ENCODE data around the gene INMT.
A peak's percentile ranks its signal among the peaks of the same experiment; 100 is the strongest.

INMT gene

DNA sequence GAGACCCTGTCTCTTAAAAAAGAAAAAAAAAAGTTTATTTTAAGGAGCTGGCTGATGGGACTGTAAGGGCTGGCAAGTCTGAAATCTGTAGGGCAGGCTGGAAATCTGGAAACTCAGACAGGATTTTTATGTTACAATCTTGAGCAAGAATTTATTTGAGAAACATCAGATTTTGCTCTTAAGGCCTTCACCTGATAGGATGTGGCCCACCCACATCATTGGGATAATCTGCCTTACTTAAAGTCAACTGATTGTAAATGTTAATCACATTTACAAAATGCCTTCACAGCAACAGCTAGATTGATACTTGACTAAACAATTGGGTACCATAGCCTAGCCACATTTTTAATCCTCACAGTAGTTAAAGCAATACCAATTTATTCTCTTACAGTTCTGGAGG, 30.8 kb downstream of the INMT start:
- no peak overlapping the region for H3K4me3 ChIP-seq (ENCODE audit: low read depth, low read length)
- no peak for DNase-seq (ENCODE audit: low read depth)
- TF ChIP-seq, protein P1, sequence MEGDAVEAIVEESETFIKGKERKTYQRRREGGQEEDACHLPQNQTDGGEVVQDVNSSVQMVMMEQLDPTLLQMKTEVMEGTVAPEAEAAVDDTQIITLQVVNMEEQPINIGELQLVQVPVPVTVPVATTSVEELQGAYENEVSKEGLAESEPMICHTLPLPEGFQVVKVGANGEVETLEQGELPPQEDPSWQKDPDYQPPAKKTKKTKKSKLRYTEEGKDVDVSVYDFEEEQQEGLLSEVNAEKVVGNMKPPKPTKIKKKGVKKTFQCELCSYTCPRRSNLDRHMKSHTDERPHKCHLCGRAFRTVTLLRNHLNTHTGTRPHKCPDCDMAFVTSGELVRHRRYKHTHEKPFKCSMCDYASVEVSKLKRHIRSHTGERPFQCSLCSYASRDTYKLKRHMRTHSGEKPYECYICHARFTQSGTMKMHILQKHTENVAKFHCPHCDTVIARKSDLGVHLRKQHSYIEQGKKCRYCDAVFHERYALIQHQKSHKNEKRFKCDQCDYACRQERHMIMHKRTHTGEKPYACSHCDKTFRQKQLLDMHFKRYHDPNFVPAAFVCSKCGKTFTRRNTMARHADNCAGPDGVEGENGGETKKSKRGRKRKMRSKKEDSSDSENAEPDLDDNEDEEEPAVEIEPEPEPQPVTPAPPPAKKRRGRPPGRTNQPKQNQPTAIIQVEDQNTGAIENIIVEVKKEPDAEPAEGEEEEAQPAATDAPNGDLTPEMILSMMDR (conservative IDR thresholded peaks at IDR 0.05; ENCODE audit: low read depth, low read length), result no peak

DNA sequence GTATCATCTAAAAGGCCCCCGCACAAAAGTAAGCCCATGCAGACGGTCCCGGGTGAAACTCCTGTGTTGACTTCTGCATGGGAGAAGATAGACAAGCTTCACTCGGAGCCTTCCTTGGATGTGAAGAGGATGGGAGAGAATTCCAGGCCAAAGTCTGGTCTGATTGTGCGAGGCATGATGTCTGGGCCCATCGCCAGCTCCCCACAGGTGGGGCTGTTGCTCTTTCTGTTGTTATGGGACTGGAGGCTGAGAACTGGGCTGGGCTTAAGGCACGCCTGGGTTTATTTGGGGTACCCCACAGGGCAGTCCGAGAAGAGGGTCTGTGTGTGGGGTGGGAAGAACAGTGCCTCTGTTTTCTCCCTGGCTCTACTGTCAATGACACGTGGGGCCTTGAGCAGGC, 33.9 kb downstream of the INMT start:
- DNase-seq (ENCODE audit: low read depth), result no peak
- H3K4me3 ChIP-seq (ENCODE audit: low read depth, low read length), result no peak overlapping the region
- TF ChIP-seq, protein P1 (conservative IDR thresholded peaks at IDR 0.05; ENCODE audit: low read depth, low read length), result no peak

DNA sequence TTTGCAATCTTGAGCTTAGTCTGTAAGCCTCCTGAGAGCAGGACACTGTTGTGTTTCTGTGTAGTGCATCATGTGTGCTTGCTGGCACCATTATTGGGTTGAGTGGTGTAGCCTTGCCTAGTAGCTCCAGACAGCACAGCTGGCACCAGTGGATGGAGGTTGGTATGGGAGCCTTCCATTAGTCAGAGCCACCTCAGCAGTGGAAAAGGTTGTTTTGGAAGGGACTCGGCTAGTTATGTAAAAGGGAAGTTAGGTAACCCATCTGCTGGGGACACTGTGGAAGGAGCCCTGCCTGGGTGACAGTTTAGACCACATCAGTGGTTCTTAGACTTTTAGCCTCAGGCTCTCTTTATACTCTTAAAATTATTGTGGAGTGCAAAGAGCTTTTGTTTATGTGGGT, 35.6 kb downstream of the INMT start:
- H3K4me3 ChIP-seq (ENCODE audit: low read depth, low read length), result no peak overlapping the region
- TF ChIP-seq, protein P1 (conservative IDR thresholded peaks at IDR 0.05; ENCODE audit: low read depth, low read length), result no peak
- DNase-seq (ENCODE audit: low read depth), result no peak

DNA sequence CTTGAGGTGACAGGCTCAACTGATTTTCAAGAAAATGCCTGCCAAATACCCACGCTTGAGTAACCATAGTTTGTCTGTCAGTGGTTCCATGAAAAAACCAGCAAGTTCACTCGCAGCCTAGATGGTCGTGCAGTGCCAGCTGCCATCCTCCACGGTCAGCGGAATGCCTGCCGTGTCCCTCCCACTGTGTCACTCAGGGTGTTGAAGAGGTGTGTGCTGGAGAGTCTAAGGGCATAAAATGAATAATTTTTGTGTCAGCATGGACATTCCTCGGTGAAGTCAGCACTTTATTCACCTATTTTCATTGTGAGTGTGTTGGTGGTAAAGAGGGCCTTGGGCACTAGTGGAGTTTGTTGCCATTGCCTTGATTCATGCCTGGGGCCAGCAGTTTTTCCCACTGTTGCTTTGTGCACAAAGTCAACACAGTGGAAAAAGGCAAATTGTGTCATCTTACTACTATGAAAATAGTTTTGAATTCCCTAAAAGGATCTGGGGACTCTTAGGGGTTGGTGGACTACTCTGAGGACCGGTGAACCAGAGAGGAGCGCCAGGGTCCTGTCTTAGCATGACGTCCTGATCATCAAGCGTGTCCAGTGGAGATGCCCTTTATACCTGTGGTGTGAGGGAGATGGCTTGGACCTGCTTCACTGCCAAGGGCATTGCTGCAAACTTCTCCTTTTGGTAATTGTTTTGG, 36.9 kb downstream of the INMT start:
- no peak overlapping the region for H3K4me3 ChIP-seq (ENCODE audit: low read depth, low read length)
- TF ChIP-seq, protein P1 (conservative IDR thresholded peaks at IDR 0.05; ENCODE audit: low read depth, low read length), result no peak
- DNase-seq (ENCODE audit: low read depth), result no peak

DNA sequence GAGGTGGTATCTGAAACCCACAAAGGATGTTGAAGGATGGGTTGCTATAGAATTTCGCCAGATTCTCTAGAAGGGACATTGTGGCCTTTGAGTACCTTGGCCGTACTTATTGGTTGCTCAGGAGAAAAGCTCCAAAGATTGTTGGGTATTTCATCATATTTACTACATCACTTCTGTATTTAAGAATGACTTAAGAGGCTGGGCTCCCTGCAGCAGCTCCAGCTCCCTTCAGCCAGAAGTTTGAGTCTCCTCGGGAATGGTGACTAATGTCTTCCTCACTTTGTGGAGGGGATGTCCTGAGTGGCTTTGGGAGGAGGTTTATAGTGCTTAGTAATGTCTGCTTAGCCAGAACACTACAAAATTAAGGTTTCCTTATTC, 37.4 kb downstream of the INMT start:
- DNase-seq (ENCODE audit: low read depth), result peak; percentile 73
- no peak overlapping the region for H3K4me3 ChIP-seq (ENCODE audit: low read depth, low read length)

DNA sequence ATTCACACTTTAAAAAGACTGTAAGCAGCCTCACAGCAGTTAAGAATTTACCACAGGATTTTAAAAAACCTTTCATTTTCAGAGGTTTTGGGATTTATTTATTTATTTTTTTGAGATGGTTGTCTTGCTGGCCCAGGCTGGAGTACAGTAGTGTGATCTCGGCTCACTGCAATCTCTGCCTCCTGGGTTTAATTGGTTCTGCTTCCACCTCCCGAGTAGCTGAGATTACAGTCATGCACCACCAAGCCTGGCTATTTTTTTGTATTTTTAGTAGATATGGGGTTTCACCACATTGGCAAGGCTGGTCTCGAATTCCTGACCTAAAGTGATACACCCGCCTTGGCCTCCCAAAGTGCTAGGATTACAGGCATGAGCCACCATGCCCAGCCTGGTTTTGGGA, 38.4 kb downstream of the INMT start:
- no peak overlapping the region for H3K4me3 ChIP-seq (ENCODE audit: low read depth, low read length)
- TF ChIP-seq, protein P1 (conservative IDR thresholded peaks at IDR 0.05; ENCODE audit: low read depth, low read length), result no peak
- no peak for DNase-seq (ENCODE audit: low read depth)

More for the DNA sequence above, 37.4 kb downstream of the INMT start:
- TF ChIP-seq, protein P1 (conservative IDR thresholded peaks at IDR 0.05; ENCODE audit: low read depth, low read length), result no peak

DNA sequence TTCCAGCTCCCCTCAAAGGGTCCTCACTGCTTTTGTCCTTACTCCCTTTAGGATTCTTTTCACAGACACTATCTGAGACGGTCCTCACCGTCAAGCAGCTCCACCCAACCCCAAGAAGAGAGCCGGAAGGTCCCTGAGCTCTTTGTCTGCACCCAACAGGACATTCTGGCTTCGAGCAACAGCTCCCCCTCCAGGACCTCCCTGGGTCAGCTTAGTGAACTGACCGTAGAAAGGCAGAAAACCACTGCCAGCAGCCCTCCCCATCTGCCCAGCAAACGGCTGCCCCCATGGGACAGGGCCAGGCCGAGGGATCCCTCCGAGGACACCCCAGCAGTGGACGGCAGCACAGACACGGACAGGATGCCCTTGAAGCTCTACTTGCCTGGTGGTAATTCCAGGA, 39.2 kb downstream of the INMT start:
- H3K4me3 ChIP-seq (ENCODE audit: low read depth, low read length), result no peak overlapping the region
- no peak for DNase-seq (ENCODE audit: low read depth)
- TF ChIP-seq, protein P1 (conservative IDR thresholded peaks at IDR 0.05; ENCODE audit: low read depth, low read length), result peak; percentile 34

Data from choroid plexus epithelial cell (primary cell).